GM13977 (cell line): ENCODE data around the gene SHKBP1.
"Not testable (repeated sequence)": the region's sequence is repeated elsewhere in the genome, so short reads cannot be mapped to it uniquely, and the experiment has no call there.

ENCODE experiments used
- DNase-seq: peaks from one replicate; pipeline ENCODE4 v3.0.0; 2012; ENCODE audit warnings: low spot score
- CTCF ChIP-seq: IDR thresholded peaks from 2 replicates; pipeline ENCODE4 v1.5.1; 2012; ENCODE audit warnings: mild to moderate bottlenecking, control low read depth; ENCODE audit not compliant: insufficient read depth; ENCODE audit errors: extremely low read depth, missing control alignments
- in situ Hi-C: fragments of 300-500 bp; cut with MboI; formaldehyde crosslinking; loops from one replicate; pipeline ENCODE4 v1.12.0; 2022; ENCODE audit warnings: low sequenced_read_pairs, low pct_unique_long_range_greater_than_20kb, mixed read lengths, inconsistent platforms; ENCODE audit not compliant: unreplicated experiment

SHKBP1 gene

GRCh38 chr19:40533508-40533907, 43.2 kb upstream of the SHKBP1 start:
- DNase-seq, result no peak
- in situ Hi-C loops, result no loop called here
- TF ChIP-seq CTCF, result no peak

DNA sequence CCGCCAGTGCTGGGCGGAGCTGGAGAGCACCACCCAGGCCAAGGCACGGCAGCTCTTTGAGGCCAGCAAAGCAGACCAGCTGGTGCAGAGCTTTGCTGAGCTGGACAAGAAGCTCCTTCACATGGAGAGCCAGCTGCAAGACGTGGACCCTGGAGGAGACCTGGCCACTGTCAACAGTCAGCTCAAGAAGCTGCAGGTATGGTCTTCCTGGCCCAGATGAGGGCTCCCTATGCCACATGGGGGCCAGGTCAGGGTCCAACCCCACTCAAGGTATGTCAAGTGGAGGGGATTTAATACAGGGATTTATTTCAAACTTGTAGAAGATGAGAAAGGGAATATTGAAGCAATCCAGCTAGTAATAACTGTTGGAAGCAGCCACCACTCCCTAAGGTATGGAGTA, 42.5 kb upstream of the SHKBP1 start:
- in situ Hi-C loops, result no loop called here
- DNase-seq, result no peak
- no peak for TF ChIP-seq CTCF

DNA sequence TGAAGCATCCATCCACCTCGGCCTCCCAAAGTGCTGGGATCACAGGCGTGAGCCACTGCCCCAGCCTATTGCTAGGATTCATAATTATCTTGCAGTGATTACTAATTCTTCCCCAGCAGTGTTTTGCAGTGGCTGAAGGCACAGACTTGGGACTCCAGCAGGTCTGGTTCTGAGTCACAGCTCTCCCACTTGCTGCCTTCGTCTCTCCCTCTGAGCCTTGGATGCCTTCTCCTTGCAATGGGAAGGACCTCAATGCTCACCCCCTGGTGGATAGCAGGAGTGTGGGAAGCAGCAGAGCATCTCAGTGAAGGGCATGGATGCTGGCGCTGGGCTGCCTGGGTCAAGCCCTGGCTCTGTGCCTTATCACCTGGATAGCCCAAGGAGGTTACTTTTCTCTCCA, 37.6 kb upstream of the SHKBP1 start:
- no peak for TF ChIP-seq CTCF
- in situ Hi-C loops, result no loop called here
- no peak for DNase-seq

GRCh38 chr19:40542202-40542859, 34.3 kb upstream of the SHKBP1 start:
- DNase-seq, result no peak
- in situ Hi-C loops, result no loop called here
- TF ChIP-seq CTCF, result no peak

DNA sequence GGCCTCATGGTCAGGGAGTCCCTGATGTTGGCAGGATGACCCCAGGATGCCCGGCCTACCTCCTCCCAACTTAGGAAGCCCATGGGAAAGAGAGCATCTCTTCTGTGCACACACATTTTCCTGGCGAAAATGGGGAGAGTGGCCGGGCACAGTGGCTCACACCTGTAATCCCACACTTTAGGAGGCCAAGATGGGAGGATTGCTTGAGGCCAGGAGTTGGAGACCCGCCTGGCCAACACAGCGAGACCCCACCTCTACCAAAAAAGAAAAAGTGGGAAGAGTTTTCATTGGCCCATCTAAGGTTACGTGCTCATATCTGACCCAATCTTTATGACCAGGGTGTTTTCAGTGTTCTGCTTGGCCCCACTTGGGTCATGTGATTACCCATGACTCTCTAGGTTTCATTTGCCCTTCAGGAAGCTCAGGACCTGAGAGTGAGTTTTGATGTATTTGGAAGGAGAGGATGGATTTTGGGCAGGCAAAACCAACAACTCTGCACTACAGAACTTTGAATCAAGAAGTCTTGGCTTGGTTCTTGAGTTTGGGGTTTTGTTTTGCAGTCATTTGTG, 33.6 kb upstream of the SHKBP1 start:
- no peak for TF ChIP-seq CTCF
- in situ Hi-C loops, result no loop called here
- no peak for DNase-seq

DNA sequence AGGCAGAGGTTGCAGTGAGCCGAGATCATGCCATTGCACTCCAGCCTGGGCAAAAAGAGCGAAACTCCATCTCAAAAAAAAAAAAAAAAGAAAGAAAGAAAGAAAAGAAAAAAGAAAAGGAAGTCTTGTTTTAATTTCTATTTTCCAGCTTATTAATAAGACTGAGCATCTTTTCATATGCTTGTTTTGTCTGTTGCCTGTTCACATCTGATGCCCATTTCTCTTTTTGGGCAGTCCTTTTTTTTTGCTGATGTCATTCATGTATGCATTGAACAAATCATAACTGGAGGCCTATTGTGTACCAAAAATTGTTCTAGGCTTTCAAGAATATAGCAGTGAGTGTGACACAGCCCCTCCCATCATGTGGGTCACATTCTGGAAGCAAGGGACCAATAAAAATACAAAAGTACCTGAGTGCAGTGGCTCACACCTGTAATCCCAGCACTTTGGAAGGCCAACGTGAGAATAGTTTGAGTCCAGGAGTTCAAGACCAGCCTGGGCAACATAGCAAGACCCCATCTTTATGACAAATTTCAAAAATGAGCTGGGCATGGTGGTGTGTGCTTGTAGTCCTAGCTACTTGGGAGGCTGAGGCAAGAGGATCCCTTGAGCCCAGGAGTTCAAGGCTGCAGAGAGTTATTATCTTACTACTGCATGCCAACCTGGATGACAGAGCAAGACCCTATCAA, 30.4 kb upstream of the SHKBP1 start:
- in situ Hi-C loops, result not testable (repeated sequence)

DNA sequence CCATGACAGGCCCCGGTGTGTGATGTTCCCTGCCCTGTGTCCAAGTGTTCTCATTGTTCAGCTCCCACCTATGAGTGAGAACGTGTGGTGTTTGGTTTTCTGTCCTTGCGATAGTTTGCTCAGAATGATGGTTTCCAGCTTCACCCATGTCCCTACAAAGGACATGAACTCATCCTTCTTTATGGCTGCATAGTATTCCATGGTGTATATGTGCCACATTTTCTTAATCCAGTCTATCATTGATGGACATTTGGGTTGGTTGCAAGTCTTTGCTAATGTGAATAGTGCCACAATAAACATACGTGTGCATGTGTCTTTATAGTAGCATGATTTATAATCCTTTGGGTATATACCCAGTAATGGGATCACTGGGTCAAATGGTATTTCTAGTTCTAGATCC, 29.5 kb upstream of the SHKBP1 start:
- DNase-seq, in situ Hi-C loops: not testable (repeated sequence)

More for the DNA sequence above, 30.4 kb upstream of the SHKBP1 start:
- DNase-seq, result not testable (repeated sequence)
